GM13976 (cell line): ENCODE results near the gene KY.

Experiments used
- DNase-seq: peaks from one replicate; pipeline ENCODE4 v3.0.0; 2012; ENCODE audit warnings: low spot score
- in situ Hi-C: fragments of 300-500 bp; cut with MboI; formaldehyde crosslinking; loops from one replicate; pipeline ENCODE4 v1.12.0; 2022; ENCODE audit warnings: low sequenced_read_pairs, mixed read lengths, inconsistent platforms; ENCODE audit not compliant: unreplicated experiment
- TF ChIP-seq, protein P1 (sequence below): IDR thresholded peaks from 2 replicates; pipeline ENCODE4 v1.5.1; 2012; ENCODE audit warnings: borderline replicate concordance, mild to moderate bottlenecking; ENCODE audit not compliant: insufficient read depth; ENCODE audit errors: extremely low read depth, missing control alignments, control extremely low read depth

KY gene

DNA sequence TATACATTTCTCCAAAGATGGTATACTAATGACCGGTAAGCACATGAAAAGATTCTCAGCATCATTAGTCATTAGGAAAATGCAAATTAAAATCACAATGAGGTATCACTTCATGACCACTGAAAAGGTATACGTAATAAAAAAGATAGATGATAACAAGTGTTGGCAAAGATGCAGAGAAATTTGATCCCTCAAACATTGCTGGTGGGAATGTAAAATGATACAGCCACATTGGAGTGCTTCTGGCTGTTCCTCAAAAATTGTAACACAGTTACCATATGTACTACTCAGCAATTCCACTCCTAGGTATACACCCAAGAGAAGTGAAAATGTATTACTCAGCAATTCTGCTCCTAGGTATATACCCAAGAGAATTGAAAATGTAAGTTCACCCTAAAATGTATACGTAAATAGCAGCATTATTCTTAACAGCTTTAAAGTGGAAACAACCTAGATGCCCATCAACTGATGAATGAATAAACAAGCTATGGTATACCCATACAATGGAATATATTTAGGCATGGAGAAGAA lies 25.0 kb upstream of the KY start:
- no peak for DNase-seq
- TF ChIP-seq, protein P1, sequence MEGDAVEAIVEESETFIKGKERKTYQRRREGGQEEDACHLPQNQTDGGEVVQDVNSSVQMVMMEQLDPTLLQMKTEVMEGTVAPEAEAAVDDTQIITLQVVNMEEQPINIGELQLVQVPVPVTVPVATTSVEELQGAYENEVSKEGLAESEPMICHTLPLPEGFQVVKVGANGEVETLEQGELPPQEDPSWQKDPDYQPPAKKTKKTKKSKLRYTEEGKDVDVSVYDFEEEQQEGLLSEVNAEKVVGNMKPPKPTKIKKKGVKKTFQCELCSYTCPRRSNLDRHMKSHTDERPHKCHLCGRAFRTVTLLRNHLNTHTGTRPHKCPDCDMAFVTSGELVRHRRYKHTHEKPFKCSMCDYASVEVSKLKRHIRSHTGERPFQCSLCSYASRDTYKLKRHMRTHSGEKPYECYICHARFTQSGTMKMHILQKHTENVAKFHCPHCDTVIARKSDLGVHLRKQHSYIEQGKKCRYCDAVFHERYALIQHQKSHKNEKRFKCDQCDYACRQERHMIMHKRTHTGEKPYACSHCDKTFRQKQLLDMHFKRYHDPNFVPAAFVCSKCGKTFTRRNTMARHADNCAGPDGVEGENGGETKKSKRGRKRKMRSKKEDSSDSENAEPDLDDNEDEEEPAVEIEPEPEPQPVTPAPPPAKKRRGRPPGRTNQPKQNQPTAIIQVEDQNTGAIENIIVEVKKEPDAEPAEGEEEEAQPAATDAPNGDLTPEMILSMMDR: no peak
- in situ Hi-C loops: no loop called here

DNA sequence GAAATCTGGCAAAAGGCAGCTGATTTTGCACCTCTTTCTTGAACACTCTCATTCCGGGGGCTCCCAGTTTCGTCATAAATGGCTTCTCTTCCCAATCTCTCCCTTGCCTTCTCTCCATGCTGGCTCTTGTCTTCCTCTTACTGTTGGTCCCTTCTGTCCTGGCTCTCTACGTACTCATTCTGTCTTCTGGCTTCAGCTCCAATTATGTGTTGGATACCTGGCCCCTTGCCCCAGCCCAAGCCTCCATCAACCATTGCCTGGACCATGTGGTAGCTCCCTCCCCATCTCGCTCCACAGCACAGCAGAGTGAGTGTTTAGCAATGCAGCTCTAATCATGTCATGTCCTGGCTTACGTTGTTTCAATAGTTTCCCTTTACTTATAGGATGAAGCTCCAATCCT lies 21.7 kb upstream of the KY start:
- TF ChIP-seq, protein P1: no peak
- in situ Hi-C loops: no loop called here
- no peak for DNase-seq

DNA sequence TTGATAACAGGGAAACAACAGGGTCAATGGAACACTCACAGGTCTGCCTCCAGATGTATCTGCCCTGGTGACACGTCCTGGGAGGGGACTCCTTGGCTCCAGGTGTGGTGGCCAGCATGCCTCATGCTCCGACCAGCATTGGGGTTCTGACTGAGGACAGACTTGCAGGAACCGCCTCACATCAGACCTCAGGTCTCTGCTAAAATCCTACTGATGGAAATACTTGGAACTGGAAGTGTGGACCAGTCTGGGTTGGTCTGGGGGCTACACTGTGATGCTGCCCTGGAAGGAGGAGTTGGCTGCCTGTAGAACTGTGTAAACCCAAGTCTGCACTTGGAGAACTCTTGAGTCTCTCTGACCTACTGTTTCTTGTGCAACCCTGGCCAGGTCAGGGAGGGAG lies 17.1 kb upstream of the KY start:
- in situ Hi-C loops: no loop called here
- no peak for DNase-seq
- TF ChIP-seq, protein P1: no peak

DNA sequence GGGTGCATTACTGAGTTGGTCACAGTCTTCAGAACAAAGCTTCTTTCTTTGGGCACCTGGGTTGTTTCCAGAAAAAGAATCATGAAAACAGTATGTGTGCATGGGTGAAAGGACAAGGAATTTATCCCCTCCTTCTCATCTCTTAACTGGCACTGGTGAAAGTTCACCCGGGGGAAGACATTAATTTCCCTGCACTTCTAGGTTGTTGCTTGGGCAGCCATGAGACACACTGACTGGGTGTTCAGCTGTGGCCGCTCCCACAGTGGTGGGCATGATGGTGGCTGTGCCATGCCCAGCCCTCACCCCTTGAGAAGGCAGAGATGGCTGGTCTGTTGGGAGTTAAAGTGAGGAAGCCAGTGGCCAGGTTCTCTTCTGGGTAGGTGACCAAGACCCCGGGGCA lies 16.6 kb upstream of the KY start:
- TF ChIP-seq, protein P1: no peak
- in situ Hi-C loops: no loop called here
- DNase-seq: no peak

DNA sequence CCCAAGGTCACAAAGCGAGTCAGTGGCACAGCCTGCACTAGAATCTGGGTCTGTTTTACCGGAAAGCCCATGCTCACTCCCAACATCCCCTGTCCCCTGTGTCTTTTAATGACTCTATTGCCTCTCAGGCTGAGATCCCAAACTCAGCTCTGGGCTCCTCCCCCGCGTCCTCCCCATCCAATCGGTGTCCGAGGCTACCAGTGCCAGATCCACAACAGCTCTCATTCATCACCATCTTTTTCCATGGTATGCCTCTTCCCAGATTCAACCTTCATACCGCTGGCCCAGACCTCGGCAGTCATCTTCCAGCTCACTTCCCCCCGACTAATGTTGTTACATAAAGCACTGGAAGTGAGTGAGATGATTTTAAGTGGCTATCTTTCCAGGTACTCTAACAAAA lies 16.1 kb upstream of the KY start:
- in situ Hi-C loops: no loop called here
- DNase-seq: no peak
- TF ChIP-seq, protein P1: no peak

DNA sequence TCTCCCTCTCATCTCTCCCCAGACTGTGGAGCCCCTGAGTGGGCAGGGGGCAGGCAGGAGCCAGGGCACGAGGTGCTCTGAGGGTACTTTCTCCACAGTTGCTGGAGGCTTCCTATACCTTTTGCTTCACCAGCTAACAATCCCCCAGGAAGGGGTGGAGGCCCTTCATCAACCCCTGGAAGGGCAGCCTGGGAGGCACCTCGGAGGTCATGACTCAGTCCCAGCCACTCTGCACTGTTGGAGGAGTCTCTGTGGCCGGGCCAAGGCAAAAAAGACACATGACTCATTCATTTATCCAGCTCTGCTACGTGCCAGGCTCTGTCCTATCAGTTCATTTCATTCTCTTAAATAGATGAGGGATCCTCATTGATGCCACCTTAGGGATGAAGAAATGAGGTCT lies 15.6 kb upstream of the KY start:
- TF ChIP-seq, protein P1: no peak
- no peak for DNase-seq

DNA sequence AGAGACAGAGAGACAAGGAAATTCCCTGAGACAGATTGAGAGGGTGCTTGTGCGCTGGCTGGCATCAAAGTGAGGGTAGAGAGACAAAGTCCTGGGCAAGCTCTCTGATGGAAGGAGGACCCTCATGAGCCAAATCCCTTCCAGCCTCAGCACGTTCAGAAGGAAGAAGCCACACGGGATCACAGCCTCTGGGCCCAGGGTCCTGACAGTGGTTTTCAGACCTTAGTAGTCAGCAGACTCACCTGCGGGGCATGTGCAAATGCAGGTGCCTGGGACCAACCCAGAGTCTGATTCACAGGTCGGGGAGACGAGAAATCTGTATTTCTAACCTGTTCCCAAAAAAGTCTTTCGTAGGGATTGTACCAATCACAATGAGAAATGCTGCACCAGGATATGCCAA lies 15.2 kb upstream of the KY start:
- in situ Hi-C loops: no loop called here
- no peak for DNase-seq
- TF ChIP-seq, protein P1: no peak

More for the DNA sequence above, 15.6 kb upstream of the KY start:
- in situ Hi-C loops: no loop called here
